Renal cortex interstitium (tissue), 15 donors: Measurements from ENCODE around the gene ST13. TPM values are rescaled to one million over a fixed set of nuclear protein-coding genes. Genes with fewer than 3 reads are reported as not detected.
"Not testable (repeated sequence)": the region's sequence is repeated elsewhere in the genome, so short reads cannot be mapped to it uniquely, and the experiment has no call there.

Experiments used
- DNase-seq, 11 donors: peaks; one replicate each; pipeline ENCODE4 v3.0.0-alpha.2; 2013; ENCODE audit warnings: low read depth in 9 of 11, low spot score in 4 of 11; ENCODE audit errors: extremely low read depth in 1 of 11
- long read RNA-seq, 16 experiments: transcript quantifications; one replicate each; lab custom pipeline, GENCODE V29; 2026
- polyA plus RNA-seq, 3 donors: library from polyadenylated mRNA; unstranded; fragments of 120-200 nt; gene quantifications; one replicate each; pipeline ENCODE4 v1.2.1, GENCODE V29; 2013; ENCODE audit not compliant: insufficient read length in 3 of 3

Gene ST13
- 100 to 1,000 TPM; 616 to 727 (median 645) TPM for polyA plus RNA-seq
- long read RNA-seq, donor 1, transcript ST13-201 (12 exons, 3,595 nt): major isoform, 61 of 481 reads
- long read RNA-seq, donor 1, partial matches to known transcripts: 402 of 481 reads
- long read RNA-seq, donor 1, other reads (novel, unspliced or antisense): 18 of 481 reads
- long read RNA-seq, donor 2, transcript ST13-201 (12 exons, 3,595 nt): major isoform, 101 of 209 reads
- long read RNA-seq, donor 2, partial matches to known transcripts: 99 of 209 reads
- long read RNA-seq, donor 2, other reads (novel, unspliced or antisense): 8 of 209 reads
- long read RNA-seq, donor 3, transcript ST13-201 (12 exons, 3,595 nt): major isoform, 173 of 291 reads
- long read RNA-seq, donor 3, partial matches to known transcripts: 109 of 291 reads
- long read RNA-seq, donor 3, other reads (novel, unspliced or antisense): 9 of 291 reads
- long read RNA-seq, donor 4, transcript ST13-201 (12 exons, 3,595 nt): major isoform, 110 of 180 reads
- long read RNA-seq, donor 4, partial matches to known transcripts: 70 of 180 reads
- long read RNA-seq, donor 4, other reads (novel, unspliced or antisense): 0 of 180 reads
- long read RNA-seq, donor 5, transcript ST13-201 (12 exons, 3,595 nt): major isoform, 235 of 383 reads
- long read RNA-seq, donor 5, partial matches to known transcripts: 128 of 383 reads
- long read RNA-seq, donor 5, other reads (novel, unspliced or antisense): 20 of 383 reads
- long read RNA-seq, donor 6, transcript ST13-201 (12 exons, 3,595 nt): major isoform, 74 of 204 reads
- long read RNA-seq, donor 6, partial matches to known transcripts: 122 of 204 reads
- long read RNA-seq, donor 6, other reads (novel, unspliced or antisense): 8 of 204 reads
- long read RNA-seq, donor 7, transcript ST13-201 (12 exons, 3,595 nt): major isoform, 127 of 253 reads
- long read RNA-seq, donor 7, partial matches to known transcripts: 126 of 253 reads
- long read RNA-seq, donor 7, other reads (novel, unspliced or antisense): 0 of 253 reads
- long read RNA-seq, donor 8, transcript ST13-201 (12 exons, 3,595 nt): major isoform, 193 of 414 reads
- long read RNA-seq, donor 8, partial matches to known transcripts: 207 of 414 reads
- long read RNA-seq, donor 8, other reads (novel, unspliced or antisense): 14 of 414 reads
- long read RNA-seq, donor 9, transcript ST13-201 (12 exons, 3,595 nt): major isoform, 118 of 188 reads
- long read RNA-seq, donor 9, partial matches to known transcripts: 70 of 188 reads
- long read RNA-seq, donor 9, other reads (novel, unspliced or antisense): 0 of 188 reads
- long read RNA-seq, donor 10, transcript ST13-201 (12 exons, 3,595 nt): major isoform, 98 of 193 reads
- long read RNA-seq, donor 10, partial matches to known transcripts: 95 of 193 reads
- long read RNA-seq, donor 10, other reads (novel, unspliced or antisense): 0 of 193 reads
- long read RNA-seq, donor 11, transcript ST13-201 (12 exons, 3,595 nt): major isoform, 97 of 149 reads
- long read RNA-seq, donor 11, partial matches to known transcripts: 52 of 149 reads
- long read RNA-seq, donor 11, other reads (novel, unspliced or antisense): 0 of 149 reads
- long read RNA-seq, donor 12, transcript ST13-201 (12 exons, 3,595 nt): major isoform, 46 of 97 reads
- long read RNA-seq, donor 12, partial matches to known transcripts: 51 of 97 reads
- long read RNA-seq, donor 12, other reads (novel, unspliced or antisense): 0 of 97 reads
- long read RNA-seq, donor 13, transcript ST13-201 (12 exons, 3,595 nt): major isoform, 153 of 436 reads
- long read RNA-seq, donor 13, partial matches to known transcripts: 276 of 436 reads
- long read RNA-seq, donor 13, other reads (novel, unspliced or antisense): 7 of 436 reads
- long read RNA-seq, donor 14, transcript ST13-201 (12 exons, 3,595 nt): major isoform, 114 of 188 reads
- long read RNA-seq, donor 14, partial matches to known transcripts: 66 of 188 reads
- long read RNA-seq, donor 14, other reads (novel, unspliced or antisense): 8 of 188 reads
- long read RNA-seq, donor 15, transcript ST13-201 (12 exons, 3,595 nt): major isoform, 61 of 83 reads
- long read RNA-seq, donor 15, partial matches to known transcripts: 22 of 83 reads
- long read RNA-seq, donor 15, other reads (novel, unspliced or antisense): 0 of 83 reads
- long read RNA-seq, donor 16, transcript ST13-201 (12 exons, 3,595 nt): major isoform, 282 of 428 reads
- long read RNA-seq, donor 16, partial matches to known transcripts: 132 of 428 reads
- long read RNA-seq, donor 16, other reads (novel, unspliced or antisense): 14 of 428 reads

DNA sequence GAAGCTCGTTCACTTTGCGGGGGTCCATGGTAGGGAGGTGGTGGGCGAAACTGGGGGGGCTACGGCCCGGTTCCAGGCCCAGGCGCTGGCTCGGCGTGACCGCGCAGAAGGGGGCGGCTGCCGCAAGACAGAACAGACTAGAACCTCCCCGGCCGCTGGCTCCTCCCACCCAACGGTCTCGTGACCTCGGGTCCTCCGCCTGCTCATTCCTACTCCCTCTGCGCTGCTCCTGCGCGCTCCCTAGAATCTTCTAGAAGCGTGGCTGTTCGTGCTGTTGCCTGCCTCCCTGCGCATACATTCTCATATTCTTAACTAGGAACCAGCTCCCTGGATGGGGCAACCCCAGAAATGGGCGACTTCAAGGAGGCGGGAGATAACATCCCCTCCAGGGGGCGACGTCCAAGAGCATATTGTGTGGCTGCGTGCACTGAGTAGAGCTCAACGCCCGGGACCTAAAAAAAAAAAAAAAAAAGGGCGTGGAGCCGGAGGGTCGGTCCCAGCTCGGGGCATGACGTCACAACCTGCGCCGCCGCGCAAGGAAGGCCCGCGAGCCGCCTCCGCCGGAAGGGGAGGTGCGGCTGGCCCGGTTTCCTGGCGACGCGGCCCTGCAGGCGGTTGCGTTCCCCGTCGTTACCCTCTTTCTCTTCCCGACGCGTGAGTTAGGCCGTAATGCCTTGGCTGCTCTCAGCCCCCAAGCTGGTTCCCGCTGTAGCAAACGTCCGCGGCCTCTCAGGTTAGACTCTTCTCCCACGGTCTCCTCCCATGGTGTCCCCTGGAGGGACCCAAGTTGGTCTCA is at the start of gene ST13, which contains the start of gene XPNPEP3:
Gene ST13 (minus strand): TSS at position 127 of the 796 bp plus-strand sequence. CDS start 99 bp downstream, at position 28.
Gene XPNPEP3 (plus strand): TSS at position 636 of the 796 bp plus-strand sequence. CDS start 34 bp downstream, at position 670.
- DNase-seq: peak; percentile 90 to 97 (median 96)

DNA sequence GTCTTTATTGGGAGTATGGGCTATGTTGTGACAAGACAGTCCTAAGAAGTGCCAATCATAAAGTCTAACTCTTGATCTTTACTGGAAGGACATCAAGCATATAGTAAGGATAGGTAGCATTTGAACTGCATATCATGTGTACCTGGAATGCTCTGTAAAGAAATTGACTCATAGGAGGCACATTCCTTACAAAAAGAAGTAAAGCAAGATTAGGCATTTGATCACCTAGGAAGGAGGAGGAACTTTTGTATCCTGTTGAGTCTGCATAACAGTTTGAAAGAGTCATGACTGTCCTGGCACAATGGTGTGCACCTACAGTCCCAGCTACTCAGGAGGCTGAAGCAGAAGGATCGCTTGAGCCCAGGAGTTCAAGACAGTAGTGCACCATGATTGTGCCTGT is 47.7 kb upstream of the ST13 start:
- no peak for DNase-seq

DNA sequence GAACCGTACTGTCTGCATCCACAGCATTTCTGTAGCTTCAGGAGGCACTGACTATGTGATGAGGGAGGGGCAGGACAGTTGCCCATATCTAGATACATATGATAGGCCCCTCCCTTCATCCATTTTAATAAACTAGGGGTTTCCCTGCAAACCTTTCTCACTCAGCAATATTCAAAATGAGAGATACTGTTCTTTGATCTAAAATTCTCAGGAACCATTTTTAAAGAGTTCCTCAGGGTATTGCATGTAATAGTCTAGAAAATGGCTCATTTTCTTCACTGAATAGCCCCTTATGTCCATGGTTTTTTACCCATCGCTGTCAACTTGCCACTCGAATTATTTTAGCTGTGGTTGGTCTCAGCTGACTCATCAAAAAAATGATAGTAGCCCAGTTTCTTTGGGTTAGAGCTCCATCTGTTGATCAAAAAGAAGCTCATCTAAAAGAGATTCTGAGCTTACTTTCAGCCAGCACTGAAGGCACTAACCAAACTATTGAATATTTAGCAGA is 42.5 kb upstream of the ST13 start:
- DNase-seq: peak in 10 of 11 donors; percentile 10 to 38 (median 30)

DNA sequence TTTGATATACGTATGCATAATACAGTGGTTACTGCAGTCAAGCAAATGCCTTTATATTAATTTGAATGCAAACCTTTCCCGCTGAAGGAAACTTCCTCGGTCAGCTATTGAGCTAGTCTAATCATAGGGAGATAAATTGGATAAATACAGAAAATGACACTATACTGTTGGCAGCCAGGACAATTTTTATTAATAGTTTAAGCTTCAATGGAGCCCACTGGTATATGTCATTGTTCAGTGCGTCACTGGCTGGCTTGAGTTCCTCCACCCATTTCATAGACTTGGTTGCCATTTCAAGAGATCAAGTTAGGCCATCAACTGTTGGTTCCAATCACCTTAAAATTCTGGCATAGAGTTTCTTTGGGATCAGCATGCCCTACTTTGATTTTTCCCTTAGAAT is 38.0 kb upstream of the ST13 start:
- DNase-seq: no peak

DNA sequence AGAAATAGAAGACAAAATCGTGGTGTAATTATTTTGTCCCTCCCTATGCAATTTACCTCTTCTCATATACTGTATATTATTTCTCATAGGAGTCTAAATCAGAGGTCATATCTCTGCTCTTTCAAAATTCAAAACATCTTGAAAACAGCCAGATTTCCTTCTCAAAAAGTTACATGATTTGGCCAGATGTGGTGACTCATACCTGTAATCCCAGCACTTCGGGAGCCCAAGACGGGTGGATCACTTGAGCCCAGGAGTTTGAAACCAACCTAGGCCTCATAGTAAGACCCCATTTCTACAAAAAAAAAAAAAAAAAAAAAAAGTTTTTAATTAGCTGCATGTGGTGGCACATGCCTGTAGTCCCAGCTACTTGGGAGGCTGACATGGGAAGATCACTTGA is 34.4 kb upstream of the ST13 start:
- no peak for DNase-seq

DNA sequence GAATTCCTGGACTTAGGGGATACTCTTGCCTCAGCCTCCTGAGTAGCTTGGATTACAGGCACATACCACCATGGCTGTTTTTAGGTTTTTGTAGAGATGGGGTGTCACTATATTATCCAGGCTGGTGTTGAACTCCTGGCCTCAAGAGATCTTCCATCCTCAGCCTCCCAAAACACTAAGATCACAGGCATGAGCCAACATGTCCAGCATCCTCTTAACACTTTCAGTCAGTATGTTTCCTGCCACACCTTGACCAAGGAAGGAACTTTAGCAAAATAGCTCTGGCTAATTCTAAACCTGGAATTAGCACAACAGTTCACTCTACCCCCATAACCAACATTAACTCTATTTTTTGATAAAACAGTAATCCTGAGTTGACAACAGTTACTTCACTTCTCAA is 32.7 kb upstream of the ST13 start:
- DNase-seq: no peak

DNA sequence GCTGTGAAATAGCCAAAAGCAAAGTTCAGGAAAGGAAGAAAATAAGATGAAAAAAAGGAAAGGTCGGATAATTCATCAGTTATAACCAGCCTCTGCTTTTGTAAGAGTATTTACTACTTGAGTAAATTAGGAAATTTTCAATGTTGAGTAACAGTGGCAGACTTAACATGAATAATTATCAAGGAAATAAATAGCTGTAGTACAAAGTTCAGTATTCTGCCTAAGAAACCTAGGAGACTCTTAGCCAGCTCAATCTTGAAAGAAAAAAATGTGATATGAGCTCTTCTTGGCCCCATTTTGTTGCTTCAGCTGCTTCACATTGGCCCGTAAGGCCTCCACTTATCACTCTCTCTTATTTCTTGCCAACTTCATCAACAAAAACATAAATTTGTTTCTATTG is 22.5 kb upstream of the ST13 start:
- no peak for DNase-seq

DNA sequence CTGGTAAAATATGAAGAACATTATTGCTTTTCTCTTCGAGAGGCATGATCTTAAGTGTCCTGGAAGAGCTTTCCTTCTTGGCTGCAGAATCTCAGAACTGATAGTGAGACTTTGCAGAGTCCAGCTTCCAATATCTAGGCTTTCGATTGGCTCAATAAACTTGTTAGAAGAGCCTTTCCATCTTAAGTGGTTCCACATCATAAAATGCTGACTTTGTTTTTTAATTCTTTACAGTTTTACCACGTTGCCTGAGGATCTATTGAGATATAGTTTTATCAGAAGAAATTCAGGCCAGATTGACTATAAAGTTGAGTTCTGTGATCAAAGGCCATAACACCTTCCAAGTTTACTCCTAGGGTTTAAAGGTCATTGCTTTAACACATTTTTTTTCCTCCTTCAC is 21.0 kb upstream of the ST13 start:
- no peak for DNase-seq

DNA sequence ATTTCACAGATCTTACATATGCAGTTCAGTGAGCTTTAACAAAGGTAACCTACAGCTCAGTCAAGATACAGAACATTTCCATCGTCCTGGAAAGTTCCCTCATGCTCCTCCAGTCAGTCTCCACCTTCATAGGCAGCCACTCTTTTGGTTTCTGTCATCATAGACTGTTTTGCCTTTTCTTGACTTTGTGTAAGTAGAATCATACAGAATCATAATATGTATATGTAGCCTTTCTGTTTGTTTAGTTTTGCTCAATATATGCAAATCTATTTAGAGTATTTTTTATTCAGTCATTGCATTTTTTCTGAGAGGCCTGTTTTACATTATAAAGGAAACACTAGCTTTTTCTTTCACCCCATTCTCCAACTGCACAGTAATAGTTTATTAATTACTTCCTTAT is 20.5 kb upstream of the ST13 start:
- DNase-seq: no peak

DNA sequence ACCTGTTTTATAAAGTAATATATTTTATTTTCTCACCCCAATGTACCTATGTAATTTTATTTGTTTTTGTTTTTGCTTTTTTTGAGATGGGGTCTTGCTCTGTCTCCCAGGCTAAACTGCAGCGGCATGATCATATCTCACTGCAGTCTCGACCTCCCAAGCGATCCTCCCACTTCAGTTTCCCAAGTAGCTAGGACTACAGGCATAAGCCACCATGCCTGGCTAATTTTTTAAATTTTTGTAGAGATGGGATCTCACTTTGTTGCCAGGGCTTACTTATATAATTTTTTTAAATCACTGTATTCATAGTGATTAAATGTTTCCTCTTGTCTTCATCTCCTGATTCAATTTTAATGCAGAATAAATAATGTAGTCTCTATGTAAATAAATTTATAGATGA is 18.7 kb upstream of the ST13 start:
- DNase-seq: no peak

DNA sequence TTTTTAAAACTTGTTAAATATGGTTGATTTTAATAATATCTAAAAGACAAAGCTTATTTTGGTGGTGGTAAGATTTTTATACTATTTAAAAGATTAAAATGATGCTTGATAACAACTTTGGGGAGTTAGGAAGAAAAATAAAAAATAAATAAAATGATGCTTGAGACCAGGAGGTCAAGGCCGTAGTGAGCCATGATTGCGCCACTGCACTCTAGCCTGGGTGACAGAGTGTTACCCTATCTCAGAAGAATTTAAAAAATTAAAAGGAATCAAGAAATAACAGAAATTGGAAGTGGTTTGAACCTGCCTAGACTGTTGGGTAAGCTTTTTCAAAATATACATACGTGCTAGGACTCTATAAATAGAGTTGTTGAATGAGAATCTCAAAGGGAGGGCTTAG is 17.6 kb upstream of the ST13 start:
- DNase-seq: no peak

DNA sequence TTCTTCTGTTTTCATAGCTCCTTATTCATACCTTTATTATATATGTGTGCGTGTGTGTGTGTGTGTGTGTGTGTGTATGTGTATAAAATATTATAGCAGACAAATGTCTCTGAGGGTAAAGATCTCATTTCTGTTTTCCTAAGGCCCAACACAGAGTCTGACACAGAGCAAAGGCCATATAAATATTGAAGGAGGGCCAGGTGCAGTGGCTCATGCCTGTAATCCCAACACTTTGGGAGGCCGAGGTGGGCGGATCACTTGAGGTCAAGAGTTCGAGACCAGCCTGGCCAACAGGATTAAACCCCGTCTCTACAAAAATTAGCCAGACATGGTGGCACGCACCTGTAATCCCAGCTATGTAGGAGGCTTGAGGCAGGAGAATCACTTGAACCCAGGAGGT is 11.9 kb upstream of the ST13 start:
- not testable (repeated sequence) for DNase-seq

DNA sequence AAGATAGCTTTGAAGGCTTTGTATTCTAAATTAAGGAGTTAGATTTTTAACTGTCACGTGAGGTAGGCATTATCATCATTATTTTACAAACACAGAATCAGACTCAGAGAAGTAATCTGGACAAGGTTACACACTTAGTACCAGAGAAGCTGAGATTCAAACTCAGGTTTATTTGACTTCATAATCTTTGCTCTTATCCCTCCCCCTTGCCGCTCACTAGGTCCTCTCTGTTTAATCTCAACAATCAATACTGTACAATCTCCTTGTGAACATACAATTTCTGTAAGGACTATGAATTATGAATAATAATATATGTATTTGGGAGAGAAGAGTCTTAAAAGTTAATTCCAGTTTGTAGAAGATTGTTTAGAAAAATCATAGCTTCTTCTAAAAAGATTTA is 10.7 kb upstream of the ST13 start:
- DNase-seq: no peak

DNA sequence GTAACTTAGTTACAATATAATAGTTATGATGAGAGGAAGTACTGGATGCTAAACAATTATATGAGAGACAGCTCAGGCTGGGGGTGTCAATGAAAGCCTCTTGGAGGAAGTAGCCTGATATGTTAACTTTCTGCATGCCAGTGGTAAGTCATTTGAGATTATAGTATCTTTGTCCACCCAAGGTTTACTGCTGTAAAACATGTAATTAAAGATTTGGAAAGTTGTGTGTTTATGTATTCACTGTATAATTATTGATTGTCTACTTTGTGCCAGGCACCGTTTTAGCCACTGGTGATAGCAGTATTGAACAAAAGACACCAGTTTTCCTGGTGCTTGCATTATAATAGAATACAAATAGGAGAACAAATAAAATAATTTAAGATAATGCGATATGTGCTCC is 6.1 kb upstream of the ST13 start:
- no peak for DNase-seq

DNA sequence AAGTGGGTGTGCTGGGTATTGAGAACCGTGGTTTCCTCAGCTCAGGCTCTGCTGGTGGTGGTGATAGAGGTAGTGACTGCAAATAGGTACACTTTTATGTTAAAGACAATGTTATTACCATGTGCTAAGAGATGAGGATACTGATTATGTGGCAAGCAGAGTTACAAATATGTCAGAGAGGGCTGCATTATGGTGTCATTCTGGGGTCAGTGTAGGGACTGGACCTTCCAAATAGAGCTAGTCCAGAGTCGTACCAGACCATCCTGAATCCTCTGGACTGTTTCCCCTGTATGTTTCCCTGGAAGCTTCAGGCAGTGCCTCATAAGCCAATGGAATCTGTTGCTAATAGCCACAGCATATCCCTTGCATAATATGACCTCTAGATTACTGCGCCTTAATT is 5.6 kb upstream of the ST13 start, which contains the start of gene DNAJB7:
Gene DNAJB7 (minus strand): TSS at position 101 of the 400 bp plus-strand sequence. CDS start 119 bp downstream, outside the sequence.
- no peak for DNase-seq

DNA sequence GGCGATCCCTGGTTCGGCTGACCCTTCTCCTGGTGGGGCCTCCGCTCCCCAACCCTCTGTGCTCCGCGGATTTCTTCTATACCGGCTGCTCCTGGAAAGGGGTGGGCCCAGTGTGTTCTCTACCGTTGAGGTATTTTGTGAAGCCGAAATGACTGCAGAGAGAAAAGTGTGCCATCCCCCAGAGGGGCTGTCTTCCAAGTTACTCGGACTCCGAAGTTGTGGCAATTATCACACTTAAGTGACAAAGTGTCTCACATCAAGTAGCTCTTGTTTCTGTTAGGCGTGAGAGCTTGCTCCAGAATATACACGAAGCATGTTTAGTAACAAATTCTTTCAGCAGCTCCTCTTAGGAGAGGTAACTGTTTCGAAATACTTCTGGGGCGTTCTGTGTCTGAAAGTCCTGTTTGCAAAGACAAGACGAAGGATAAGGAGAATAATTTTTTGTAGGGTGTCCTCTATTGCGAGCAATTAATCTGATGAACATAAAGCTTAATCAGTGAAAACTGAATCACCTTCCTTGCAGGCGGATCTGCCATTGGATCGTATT is 943 bp upstream of the ST13 start:
- no peak for DNase-seq
